ENCODE measurements around the gene RHBDL3.
A peak's percentile ranks its signal among the peaks of the same experiment; 100 is the strongest.

Gene RHBDL3

DNA sequence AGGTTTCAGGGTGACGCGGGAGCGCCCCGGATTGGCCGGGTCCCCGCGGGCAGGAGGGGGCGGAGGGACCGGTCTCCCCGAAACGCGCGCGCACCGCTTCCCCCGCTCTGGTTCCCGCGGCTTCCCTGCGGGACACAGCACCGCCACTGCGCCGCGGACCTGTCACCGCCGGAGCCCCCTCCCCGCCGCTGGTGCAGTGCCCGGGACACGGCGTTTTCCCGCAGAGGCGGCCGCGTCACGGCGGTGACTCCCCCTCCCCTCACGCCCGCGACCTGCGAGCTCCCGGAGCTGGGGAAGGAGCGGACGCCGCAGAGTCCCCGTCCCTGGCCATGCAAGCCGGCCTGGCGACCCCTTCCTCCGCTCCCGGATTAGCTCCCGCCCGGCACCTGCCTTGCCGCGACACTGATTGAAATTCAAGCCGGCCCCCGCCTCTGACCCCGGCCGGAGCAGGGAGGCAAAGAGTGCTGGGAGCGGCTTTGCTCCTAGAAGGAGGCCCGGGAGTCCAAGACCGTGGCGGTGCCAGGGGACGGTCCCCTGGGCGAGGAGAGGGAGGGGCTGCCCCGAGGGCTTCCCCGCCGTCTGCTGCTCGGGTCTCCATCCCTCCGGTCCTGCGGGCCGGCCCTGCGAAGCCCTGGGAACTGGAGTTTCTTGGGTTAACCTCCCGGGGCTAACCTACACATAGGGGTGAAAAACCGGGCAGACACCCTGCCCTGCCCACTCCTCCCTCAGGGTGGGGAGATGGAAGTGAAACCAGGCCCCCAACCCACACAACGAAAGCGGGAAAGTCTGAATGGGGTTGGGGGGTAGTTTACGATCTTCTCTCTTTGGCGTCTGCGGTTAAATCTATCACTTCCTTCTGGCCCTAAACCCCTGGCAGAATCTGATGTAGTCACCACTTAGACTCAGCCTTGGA, 1.0 kb downstream of the RHBDL3 start:
- no peak for DNase-seq (ENCODE audit: low spot score)

- peak; percentile 46 for DNase-seq (ENCODE audit: low spot score)
Measured at GRCh38 chr17:32267690-32268205, 2.1 kb downstream of the RHBDL3 start.

DNA sequence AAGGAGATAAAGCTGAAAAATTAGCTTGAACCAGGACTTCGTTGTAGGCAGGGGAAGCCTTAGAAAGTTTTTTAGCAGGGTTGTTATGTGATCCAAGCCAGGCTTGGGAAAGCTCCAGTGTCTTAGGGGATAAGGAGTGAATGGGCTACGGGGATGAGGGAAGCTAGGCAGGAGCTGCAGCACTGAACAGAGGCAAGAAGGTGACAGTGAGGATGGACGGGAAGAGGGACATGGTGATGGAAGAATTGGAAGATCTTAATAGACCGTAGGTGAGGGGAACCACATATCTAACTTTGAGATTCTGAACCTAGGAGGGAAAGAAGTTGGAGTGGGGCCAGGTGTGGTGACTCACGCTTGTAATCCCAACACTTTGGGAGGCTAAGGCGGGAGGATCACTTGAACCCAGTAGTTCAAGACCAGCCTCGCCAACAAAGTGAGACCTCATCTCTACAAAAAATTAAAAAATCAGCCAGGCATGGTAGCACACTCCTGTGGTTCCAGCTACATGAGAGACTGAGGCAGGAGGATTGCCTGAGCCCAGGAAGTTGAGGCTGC, 3.2 kb downstream of the RHBDL3 start:
- no peak for DNase-seq (ENCODE audit: low spot score)

DNA sequence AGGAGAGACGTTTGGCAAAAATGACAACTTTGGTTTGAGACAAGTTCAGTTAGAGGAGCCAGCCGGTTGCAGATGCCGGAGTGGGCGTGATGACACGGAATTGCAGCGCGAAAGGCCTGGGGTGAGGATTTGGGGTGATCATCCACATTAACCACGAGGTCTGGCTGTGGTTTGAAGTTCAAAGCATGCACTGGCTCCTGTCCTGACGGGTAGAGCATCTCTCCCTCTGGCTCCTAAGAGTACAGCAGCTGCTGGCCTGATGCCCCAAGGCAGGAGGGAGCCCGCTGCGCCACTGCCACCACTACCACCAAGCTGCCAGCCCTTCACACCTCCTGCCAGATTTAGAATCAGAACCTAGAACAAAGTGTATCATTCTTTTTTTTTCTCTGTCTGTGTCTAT, 3.7 kb downstream of the RHBDL3 start:
- DNase-seq (ENCODE audit: low spot score), result no peak

- DNase-seq (ENCODE audit: low spot score), result no peak
Measured at GRCh38 chr17:32271844-32272243, 6.2 kb downstream of the RHBDL3 start.

- no peak for DNase-seq (ENCODE audit: low spot score)
Measured at GRCh38 chr17:32274101-32274500, 8.5 kb downstream of the RHBDL3 start.

GRCh38 chr17:32274643-32275042, 9.0 kb downstream of the RHBDL3 start:
- no peak for DNase-seq (ENCODE audit: low spot score)

- peak; percentile 96 for DNase-seq (ENCODE audit: low spot score)
Measured at GRCh38 chr17:32275060-32276042, 9.7 kb downstream of the RHBDL3 start.

GRCh38 chr17:32276171-32276601, 10.6 kb downstream of the RHBDL3 start:
- DNase-seq (ENCODE audit: low spot score), result no peak

GRCh38 chr17:32277284-32277683, 11.7 kb downstream of the RHBDL3 start:
- peak; percentile 52 for DNase-seq (ENCODE audit: low spot score)

DNA sequence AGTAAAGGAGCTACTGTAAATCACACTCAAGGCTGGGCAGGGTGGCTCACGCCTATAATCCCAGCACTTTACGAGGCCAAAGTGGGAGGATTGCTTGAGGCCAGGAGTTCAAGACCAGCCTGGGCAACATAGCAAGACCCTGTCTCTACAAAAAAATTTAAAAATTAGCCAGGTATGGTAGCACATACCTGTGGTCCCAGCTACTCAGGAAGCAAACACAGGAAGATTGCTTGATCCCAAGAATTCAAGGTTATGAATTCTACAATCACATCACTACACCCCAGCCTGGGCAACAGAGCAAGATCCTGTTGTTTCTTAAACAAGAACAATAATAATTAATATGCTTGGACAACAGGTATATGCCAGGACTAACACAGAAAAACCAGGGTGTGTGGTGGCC, 13.2 kb downstream of the RHBDL3 start:
- DNase-seq (ENCODE audit: low spot score), result no peak

DNA sequence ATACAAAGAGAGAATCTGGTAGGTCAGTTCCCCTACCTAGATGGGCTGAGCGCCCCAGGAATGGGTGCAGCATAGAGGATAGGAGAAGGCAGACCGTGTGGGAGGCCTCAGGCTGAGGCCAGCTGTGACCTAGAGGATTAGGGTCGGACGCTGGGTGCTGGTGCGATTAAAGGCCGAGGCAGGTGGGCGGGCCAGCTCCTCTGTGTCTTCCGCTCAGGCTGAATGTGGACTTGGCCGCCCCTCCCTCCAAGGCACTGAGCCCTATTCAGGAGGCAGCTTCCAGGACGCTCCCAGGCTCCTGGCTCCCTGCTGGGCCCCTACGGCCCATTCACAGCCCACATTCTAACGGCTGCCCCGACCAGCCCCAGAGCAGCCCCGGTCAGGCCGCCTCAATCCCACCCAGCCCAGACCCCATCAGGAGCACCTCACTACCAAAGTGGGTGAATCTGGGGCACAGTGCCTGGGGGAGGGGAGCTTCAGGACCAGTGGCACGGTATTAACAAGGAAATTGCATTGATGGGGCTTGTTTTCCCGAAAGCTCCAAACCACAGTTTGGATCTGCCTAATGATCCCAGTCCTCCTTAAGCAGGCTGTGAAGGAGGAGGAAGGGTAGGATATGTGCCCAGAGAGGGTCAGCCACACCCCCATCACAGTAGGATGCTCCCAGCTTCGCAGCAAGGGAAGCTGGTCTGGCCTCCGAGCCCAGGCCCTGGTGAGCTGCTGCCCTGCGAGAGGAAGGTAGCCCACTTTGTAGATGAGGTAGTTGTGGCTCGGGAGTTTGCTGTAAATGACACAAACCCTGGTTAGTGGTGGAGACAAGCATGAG, 14.5 kb downstream of the RHBDL3 start:
- DNase-seq (ENCODE audit: low spot score), result no peak

DNA sequence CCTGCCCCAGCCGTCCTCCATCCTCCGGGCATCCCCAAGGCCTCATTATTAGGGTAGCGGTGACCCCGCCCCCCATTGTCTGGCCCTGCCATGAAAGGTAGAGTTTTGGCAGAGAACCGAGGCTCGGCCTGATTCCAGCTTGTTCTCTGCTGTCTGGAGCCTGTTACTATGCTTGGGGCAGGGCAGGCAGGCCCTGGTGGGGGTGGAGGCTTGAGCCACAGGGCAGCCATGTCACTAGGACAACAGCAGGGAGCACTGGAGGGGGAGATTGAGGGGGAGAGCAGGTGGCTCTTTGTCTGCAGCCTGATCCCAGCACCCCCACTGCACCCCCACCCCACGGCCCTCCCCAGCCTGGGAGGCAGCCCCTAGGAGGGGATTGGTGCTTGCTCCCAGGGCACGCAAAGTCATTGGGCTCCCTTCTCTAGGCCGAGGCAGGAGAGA, 15.4 kb downstream of the RHBDL3 start:
- DNase-seq (ENCODE audit: low spot score), result no peak

- DNase-seq (ENCODE audit: low spot score), result peak; percentile 31
Measured at GRCh38 chr17:32283745-32284201, 18.1 kb downstream of the RHBDL3 start.

DNA sequence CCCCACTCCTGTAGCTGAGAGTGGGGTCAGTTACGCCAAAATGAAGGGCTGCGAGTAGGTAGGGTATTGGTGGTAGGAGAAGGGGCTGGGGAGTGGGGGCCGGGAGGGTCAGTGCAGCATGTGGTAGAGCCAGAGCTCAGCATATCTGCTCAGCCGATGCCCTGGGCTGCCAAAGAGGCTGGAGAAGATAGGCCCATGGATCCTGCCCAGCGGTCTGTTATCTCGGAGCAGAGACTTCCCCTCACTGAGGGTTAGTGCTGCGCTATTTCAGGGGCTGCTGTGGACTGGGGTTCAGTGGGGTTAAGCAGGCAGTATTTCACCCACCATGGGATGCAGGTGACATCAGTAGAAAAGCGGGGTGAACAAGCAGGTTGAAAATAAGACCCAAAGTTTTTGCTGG, 19.7 kb downstream of the RHBDL3 start:
- no peak for DNase-seq (ENCODE audit: low spot score)

- no peak for DNase-seq (ENCODE audit: low spot score)
Measured at GRCh38 chr17:32285746-32286517, 20.3 kb downstream of the RHBDL3 start.

GRCh38 chr17:32286518-32286900, 20.9 kb downstream of the RHBDL3 start:
- no peak for DNase-seq (ENCODE audit: low spot score)

- DNase-seq (ENCODE audit: low spot score), result no peak
Measured at GRCh38 chr17:32287804-32288511, 22.3 kb downstream of the RHBDL3 start.

- no peak for DNase-seq (ENCODE audit: low spot score)
Measured at GRCh38 chr17:32288615-32289014, 23.0 kb downstream of the RHBDL3 start.

All from AG08395 (cell line).